ENCODE results near the gene HCRTR2.

The HCRTR2 gene

GRCh38 chr6:55255113-55255512 is 80.8 kb downstream of the HCRTR2 start:
- Histone ChIP-seq H3K79me2 (ENCODE audit: insufficient read depth, low read depth) (no peaks in the 10 kb centered on the region), H4K20me1 (ENCODE audit: insufficient read depth) (no peaks in the 10 kb centered on the region), H2AFZ (ENCODE audit: low read depth) (no peak overlapping the region), H3K27ac (no peak overlapping the region), H3K4me2 (no peak overlapping the region), H3K9ac (no peak overlapping the region), H3K27me3 (ENCODE audit: insufficient read depth, low read depth) (no peaks in the 10 kb centered on the region), H3K4me1 (ENCODE audit: low read depth, poor library complexity, severe bottlenecking) (no peaks in the 10 kb centered on the region), H3K4me3 (IDR thresholded peaks at IDR 0.05; ENCODE audit: insufficient read depth, low read depth, low read length) (no peak overlapping the region), H3K36me3 (ENCODE audit: insufficient read depth) (no peaks in the 10 kb centered on the region)
- TF ChIP-seq, protein P1, sequence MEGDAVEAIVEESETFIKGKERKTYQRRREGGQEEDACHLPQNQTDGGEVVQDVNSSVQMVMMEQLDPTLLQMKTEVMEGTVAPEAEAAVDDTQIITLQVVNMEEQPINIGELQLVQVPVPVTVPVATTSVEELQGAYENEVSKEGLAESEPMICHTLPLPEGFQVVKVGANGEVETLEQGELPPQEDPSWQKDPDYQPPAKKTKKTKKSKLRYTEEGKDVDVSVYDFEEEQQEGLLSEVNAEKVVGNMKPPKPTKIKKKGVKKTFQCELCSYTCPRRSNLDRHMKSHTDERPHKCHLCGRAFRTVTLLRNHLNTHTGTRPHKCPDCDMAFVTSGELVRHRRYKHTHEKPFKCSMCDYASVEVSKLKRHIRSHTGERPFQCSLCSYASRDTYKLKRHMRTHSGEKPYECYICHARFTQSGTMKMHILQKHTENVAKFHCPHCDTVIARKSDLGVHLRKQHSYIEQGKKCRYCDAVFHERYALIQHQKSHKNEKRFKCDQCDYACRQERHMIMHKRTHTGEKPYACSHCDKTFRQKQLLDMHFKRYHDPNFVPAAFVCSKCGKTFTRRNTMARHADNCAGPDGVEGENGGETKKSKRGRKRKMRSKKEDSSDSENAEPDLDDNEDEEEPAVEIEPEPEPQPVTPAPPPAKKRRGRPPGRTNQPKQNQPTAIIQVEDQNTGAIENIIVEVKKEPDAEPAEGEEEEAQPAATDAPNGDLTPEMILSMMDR (conservative IDR thresholded peaks at IDR 0.05; ENCODE audit: low read depth, low read length): no peak

DNA sequence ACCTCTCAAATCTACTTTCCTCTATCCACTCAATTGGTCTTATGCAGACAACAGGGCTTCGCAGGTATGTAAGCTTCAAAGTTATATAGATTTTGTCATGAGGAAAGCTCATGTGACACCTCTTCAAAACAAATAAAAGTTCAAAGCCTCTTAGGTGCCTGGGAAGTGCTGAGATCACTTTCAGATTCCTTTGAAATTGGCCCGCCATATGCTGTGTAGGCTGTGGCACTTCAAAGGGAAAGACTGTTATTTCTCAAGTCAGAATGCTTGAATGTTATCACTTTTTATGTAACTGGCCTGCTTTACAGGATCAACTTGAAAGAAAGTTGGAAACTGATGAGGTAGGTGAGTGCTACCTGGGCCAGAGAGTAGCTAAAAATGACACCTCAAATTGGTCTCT is 85.9 kb downstream of the HCRTR2 start:
- Histone ChIP-seq H3K27me3 (ENCODE audit: insufficient read depth, low read depth) (no peaks in the 10 kb centered on the region), H3K36me3 (ENCODE audit: insufficient read depth) (no peaks in the 10 kb centered on the region), H2AFZ (ENCODE audit: low read depth) (no peak overlapping the region), H3K4me1 (ENCODE audit: low read depth, poor library complexity, severe bottlenecking) (no peaks in the 10 kb centered on the region), H3K79me2 (ENCODE audit: insufficient read depth, low read depth) (no peaks in the 10 kb centered on the region), H3K4me3 (IDR thresholded peaks at IDR 0.05; ENCODE audit: insufficient read depth, low read depth, low read length) (no peak overlapping the region), H3K27ac (no peak overlapping the region), H3K9ac (no peak overlapping the region), H4K20me1 (ENCODE audit: insufficient read depth) (no peaks in the 10 kb centered on the region), H3K4me2 (no peak overlapping the region)
- TF ChIP-seq, protein P1 (conservative IDR thresholded peaks at IDR 0.05; ENCODE audit: low read depth, low read length): no peak

DNA sequence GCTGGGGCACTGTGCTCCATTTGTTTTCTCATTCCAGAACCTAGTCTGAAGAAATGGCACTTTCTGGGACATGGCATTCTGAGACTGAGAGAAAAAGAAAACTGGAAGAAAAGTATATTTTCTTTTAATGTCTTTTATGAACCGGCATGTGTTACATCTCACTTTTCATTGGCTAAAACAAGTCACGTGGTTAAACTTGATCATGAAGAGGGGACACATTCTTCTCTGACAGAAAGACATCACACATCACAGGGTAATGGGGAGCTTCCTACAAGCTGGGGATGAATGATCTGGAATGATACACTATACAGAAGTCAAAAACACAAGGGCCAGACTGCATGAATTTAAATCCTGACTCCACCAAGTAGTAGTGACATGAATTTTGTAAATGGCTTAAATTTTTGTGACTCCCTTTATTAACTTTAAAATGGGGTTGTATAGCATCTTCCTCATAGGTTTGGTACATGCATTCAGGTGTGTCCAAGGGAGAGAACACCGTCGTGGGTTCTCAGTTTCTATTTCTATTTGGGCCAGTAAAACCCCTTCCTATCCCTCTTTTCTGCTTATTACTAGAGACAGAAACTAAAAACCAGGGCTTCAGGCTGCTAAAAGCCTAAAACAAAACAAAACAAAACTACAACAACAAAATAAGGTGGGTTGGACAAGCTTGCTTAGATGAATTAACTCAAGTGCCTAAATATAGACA is 91.2 kb downstream of the HCRTR2 start:
- H3K36me3 ChIP-seq (ENCODE audit: insufficient read depth): no peaks in the 10 kb centered on the region
- no peaks in the 10 kb centered on the region for H3K27me3 ChIP-seq (ENCODE audit: insufficient read depth, low read depth)
- no peak overlapping the region for H3K9ac ChIP-seq
- H3K4me1 ChIP-seq (ENCODE audit: low read depth, poor library complexity, severe bottlenecking): peaks cover 13% of the 10 kb centered on the region
- H3K27ac ChIP-seq: no peak overlapping the region
- no peak overlapping the region for H2AFZ ChIP-seq (ENCODE audit: low read depth)
- no peaks in the 10 kb centered on the region for H4K20me1 ChIP-seq (ENCODE audit: insufficient read depth)
- no peaks in the 10 kb centered on the region for H3K79me2 ChIP-seq (ENCODE audit: insufficient read depth, low read depth)
- H3K4me2 ChIP-seq: no peak overlapping the region
- TF ChIP-seq, protein P1 (conservative IDR thresholded peaks at IDR 0.05; ENCODE audit: low read depth, low read length): no peak
- no peak overlapping the region for H3K4me3 ChIP-seq (IDR thresholded peaks at IDR 0.05; ENCODE audit: insufficient read depth, low read depth, low read length)

DNA sequence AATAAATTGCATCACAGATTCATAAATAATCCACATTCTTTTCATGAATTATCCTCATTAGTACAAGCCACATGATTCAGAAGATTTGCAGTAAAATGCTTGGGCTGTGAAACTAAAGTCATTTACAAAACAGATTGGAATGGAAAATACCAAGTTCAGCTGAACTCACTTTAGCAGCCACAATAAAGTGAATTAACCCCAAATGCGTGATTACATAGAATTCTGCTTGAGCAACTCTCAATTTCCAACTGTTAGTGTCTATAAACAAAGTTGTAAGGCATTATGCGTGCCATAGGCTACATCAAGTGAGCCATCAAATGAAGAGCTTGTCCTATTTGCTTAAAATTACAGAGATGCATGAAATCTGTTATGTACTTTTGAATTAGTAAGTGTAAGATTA is 92.6 kb downstream of the HCRTR2 start:
- no peaks in the 10 kb centered on the region for H3K79me2 ChIP-seq (ENCODE audit: insufficient read depth, low read depth)
- TF ChIP-seq, protein P1 (conservative IDR thresholded peaks at IDR 0.05; ENCODE audit: low read depth, low read length): no peak
- H3K36me3 ChIP-seq (ENCODE audit: insufficient read depth): no peaks in the 10 kb centered on the region
- no peak overlapping the region for H3K4me2 ChIP-seq
- H4K20me1 ChIP-seq (ENCODE audit: insufficient read depth): no peaks in the 10 kb centered on the region
- no peak overlapping the region for H3K9ac ChIP-seq
- H3K4me1 ChIP-seq (ENCODE audit: low read depth, poor library complexity, severe bottlenecking): peaks cover 13% of the 10 kb centered on the region
- no peak overlapping the region for H3K4me3 ChIP-seq (IDR thresholded peaks at IDR 0.05; ENCODE audit: insufficient read depth, low read depth, low read length)
- H2AFZ ChIP-seq (ENCODE audit: low read depth): no peak overlapping the region
- H3K27ac ChIP-seq: no peak overlapping the region
- no peaks in the 10 kb centered on the region for H3K27me3 ChIP-seq (ENCODE audit: insufficient read depth, low read depth)

Data from KMS-11 (cell line).